NCI-H2227 (cell line): ENCODE results near the gene CAMK4.

ENCODE experiments used
- DNase-seq: peaks from one replicate; lab custom pipeline; 2025; ENCODE audit not compliant: unreplicated experiment; lab: John Stamatoyannopoulos, UW

Gene CAMK4

DNA sequence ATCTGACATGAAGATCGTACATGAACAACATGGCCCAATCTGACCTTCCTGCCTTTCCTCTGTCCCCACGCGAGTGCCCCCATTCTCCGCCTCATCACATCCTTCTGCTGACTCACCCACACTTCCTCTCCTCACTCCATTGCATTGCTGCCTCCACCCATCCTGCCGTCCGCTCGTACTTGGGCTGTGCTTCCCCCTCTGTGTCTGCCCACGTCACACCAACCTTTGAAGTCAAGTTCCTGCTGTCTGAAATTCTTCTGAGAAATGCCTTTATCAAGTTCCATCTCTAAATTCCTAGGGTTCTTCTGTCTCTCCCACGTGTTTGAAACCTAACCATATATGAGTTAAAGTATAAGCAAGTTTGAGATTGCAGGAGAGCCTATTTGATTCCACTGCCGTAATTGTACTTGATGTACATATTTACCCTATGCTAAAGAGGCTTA is 306.1 kb downstream of the CAMK4 start:
- DNase-seq, result no peak

DNA sequence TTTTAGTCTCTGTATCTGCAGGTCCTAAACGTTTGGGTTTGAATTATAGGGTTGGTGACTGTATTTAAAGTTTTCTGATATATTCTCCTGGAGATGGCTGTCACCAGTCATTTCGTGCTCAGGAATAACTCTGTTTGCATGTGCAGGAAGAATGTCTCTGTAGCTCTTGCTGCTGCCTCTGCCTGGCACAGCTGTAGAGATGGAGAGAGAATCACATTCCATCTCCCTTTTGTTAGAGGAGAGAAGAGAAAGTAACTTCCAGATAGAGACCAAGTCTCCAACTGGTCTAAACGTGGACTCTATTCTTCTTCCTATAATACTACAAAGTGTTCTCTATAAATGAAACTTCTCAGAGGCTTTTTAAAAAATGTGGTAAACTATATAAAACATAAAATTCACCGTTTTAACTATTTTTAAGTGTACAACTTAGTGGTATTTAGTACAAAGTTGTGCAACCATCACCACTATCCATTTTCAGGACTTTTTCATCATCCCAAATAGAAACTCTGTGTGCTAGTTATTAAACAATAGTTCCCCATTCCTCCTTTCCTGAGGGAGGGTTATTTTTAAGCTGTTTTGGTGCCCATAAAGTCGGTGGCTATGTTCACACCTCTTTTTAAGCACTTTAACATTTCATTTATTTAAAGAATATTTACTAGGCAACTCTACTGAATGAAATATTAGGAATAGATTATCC is 308.9 kb downstream of the CAMK4 start:
- no peak for DNase-seq

DNA sequence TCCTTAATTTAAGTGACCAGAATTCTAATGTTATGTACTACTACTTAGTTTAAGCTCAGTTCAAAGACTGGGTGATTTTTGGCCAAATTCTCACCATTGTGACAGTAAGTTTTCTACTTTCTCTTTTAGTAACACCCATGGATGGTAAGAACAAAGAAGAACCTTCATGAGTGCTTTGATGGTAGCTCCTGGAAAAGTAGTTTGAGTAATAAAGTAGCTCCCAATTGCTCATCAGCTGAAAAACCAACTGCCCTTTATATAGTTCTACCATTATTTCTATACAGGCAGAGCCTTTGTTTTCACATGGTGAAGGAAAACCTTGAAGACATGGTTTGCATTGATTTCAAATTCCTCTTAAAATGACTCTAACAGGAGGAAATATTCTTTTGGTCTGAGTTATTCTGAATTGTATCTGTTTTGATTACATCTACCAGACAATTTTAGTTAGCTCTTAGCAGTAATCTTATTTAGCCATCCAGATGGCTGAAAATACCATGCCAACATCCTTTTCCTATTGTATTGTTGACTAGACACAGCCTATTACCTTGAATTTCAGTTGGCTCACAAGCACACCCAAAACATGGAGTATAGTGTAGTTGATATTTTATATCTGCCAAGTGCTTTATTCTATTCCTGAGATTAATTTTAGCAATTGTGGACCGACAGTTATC is 311.8 kb downstream of the CAMK4 start:
- DNase-seq, result no peak

DNA sequence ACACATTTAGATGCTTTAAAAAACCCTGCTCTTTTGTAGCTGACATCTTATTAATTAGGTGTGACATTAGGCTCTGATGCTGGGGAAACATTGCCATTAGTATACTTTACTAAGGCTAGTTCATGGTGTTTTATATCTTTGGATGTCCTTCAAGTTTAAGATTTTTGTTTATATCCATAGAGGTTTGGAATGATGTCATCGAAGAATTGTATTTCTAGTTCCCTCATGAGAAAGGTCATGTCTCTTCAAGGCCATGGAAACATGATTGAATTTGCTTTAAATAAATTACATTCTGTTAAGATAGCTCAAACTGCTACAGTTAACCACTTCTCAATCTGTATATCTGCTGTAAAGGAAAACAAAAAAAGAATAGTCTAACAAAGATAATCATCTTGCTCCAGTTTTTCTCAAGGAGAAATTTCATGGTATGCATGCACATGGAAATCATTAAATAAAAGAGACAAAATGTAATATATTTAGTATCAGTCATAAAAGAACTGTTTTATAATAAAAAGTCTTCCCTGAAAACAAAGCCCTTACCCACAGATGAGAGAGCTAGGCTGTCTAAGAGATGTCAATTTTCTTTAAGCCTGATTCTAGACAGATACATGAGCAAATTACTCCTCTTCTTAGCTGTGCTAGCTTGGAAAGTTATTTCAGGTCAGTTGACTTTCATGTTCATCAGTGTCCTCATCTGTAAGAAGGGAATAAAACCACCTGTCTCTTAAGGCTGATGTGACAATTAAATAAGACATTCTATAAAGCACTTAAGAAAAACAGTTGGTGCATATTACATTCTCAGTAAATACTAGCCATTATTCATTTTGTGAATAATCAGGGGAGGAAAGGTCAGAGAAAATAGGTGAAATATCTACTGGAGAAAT is 313.2 kb downstream of the CAMK4 start:
- no peak for DNase-seq
